ENCODE measurements around the gene PRKACG.
"Not testable (repeated sequence)": the region's sequence is repeated elsewhere in the genome, so short reads cannot be mapped to it uniquely, and the experiment has no call there.

The PRKACG gene

GRCh38 chr9:69014013-69014412, at the start of gene PRKACG:
Gene PRKACG (minus strand): TSS chr9:69014113. CDS start chr9:69014092, 21 bp downstream.
- Histone ChIP-seq H3K27ac (ENCODE audit: low read depth, low read length) (no peak within 1 kb of the TSS), H3K27me3 (ENCODE audit: control insufficient read depth, insufficient read depth, low read length) (no peaks in the 10 kb centered on the region), H3K36me3 (ENCODE audit: control insufficient read depth, insufficient read depth, low read length) (no peaks in the 10 kb centered on the region), H3K9ac (ENCODE audit: low read depth, low read length) (no peak within 1 kb of the TSS), H3K4me1 (ENCODE audit: control insufficient read depth, insufficient read depth, low read length) (peaks cover 16% of the 10 kb centered on the region), H3K9me3 (ENCODE audit: control insufficient read depth, insufficient read depth, low read length) (no peaks in the 10 kb centered on the region), H3K4me3 (ENCODE audit: low read depth, low read length) (no peak within 1 kb of the TSS)

- H3K9me3 ChIP-seq (ENCODE audit: control insufficient read depth, insufficient read depth, low read length), result no peaks in the 10 kb centered on the region
- no peak overlapping the region for H3K4me3 ChIP-seq (ENCODE audit: low read depth, low read length)
- H3K9ac ChIP-seq (ENCODE audit: low read depth, low read length), result no peak overlapping the region
- H3K4me1 ChIP-seq (ENCODE audit: control insufficient read depth, insufficient read depth, low read length), result peaks cover 23% of the 10 kb centered on the region
- H3K27me3 ChIP-seq (ENCODE audit: control insufficient read depth, insufficient read depth, low read length), result no peaks in the 10 kb centered on the region
- H3K27ac ChIP-seq (ENCODE audit: low read depth, low read length), result no peak overlapping the region
- peaks cover 47% of the 10 kb centered on the region for H3K36me3 ChIP-seq (ENCODE audit: control insufficient read depth, insufficient read depth, low read length)
Observed at GRCh38 chr9:69062195-69062594, 48.3 kb upstream of the PRKACG start.

GRCh38 chr9:69060766-69061165, 46.9 kb upstream of the PRKACG start:
- H3K36me3 ChIP-seq (ENCODE audit: control insufficient read depth, insufficient read depth, low read length), result peaks cover 44% of the 10 kb centered on the region
- no peak overlapping the region for H3K4me3 ChIP-seq (ENCODE audit: low read depth, low read length)
- peaks cover 15% of the 10 kb centered on the region for H3K4me1 ChIP-seq (ENCODE audit: control insufficient read depth, insufficient read depth, low read length)
- H3K27me3 ChIP-seq (ENCODE audit: control insufficient read depth, insufficient read depth, low read length), result no peaks in the 10 kb centered on the region
- no peaks in the 10 kb centered on the region for H3K9me3 ChIP-seq (ENCODE audit: control insufficient read depth, insufficient read depth, low read length)
- no peak overlapping the region for H3K27ac ChIP-seq (ENCODE audit: low read depth, low read length)
- no peak overlapping the region for H3K9ac ChIP-seq (ENCODE audit: low read depth, low read length)

GRCh38 chr9:69058101-69058500, 44.2 kb upstream of the PRKACG start:
- Histone ChIP-seq H3K9me3 (ENCODE audit: control insufficient read depth, insufficient read depth, low read length) (no peaks in the 10 kb centered on the region), H3K36me3 (ENCODE audit: control insufficient read depth, insufficient read depth, low read length) (peaks cover 45% of the 10 kb centered on the region), H3K27ac (ENCODE audit: low read depth, low read length) (no peak overlapping the region), H3K4me3 (ENCODE audit: low read depth, low read length) (no peak overlapping the region), H3K9ac (ENCODE audit: low read depth, low read length) (no peak overlapping the region), H3K27me3 (ENCODE audit: control insufficient read depth, insufficient read depth, low read length) (no peaks in the 10 kb centered on the region), H3K4me1 (ENCODE audit: control insufficient read depth, insufficient read depth, low read length) (0 out of 2 replicates have a peak, but pooled peaks cover 4% of the 10 kb centered on the region)

DNA sequence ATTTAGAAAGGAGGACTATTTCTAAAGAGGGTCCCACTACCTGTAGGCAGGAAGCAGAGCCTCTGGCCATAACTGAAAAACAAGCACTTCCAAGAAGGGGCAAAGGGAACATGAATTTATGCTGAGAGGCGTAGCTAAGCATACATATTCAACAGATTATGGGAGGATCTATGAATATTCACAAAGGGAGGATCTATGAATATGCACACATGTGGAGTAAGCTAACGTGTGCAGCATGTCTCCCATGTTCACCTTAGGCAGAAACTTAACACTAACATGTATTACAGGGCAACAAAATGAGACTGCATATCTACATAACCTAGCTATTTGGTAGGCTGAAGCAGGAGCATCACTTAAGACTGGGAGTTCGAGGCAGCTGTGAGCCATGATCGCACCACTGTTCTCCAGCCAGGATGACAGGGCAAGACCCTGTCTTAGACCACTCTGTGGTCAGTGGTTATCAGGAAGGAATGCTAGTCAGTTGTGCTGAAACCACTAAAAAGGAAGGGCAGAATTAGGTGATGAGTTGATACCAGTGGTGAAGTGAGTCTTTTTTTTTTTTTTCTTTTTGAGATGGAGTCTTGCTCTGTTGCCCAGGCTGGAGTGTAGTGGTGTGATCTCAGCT, 42.4 kb upstream of the PRKACG start:
- Histone ChIP-seq H3K4me1 (ENCODE audit: control insufficient read depth, insufficient read depth, low read length) (0 out of 2 replicates have a peak, but pooled peaks cover 4% of the 10 kb centered on the region), H3K36me3 (ENCODE audit: control insufficient read depth, insufficient read depth, low read length) (peaks cover 49% of the 10 kb centered on the region), H3K4me3 (ENCODE audit: low read depth, low read length) (no peak overlapping the region), H3K27me3 (ENCODE audit: control insufficient read depth, insufficient read depth, low read length) (no peaks in the 10 kb centered on the region), H3K9me3 (ENCODE audit: control insufficient read depth, insufficient read depth, low read length) (no peaks in the 10 kb centered on the region), H3K27ac (ENCODE audit: low read depth, low read length) (no peak overlapping the region), H3K9ac (ENCODE audit: low read depth, low read length) (no peak overlapping the region)

DNA sequence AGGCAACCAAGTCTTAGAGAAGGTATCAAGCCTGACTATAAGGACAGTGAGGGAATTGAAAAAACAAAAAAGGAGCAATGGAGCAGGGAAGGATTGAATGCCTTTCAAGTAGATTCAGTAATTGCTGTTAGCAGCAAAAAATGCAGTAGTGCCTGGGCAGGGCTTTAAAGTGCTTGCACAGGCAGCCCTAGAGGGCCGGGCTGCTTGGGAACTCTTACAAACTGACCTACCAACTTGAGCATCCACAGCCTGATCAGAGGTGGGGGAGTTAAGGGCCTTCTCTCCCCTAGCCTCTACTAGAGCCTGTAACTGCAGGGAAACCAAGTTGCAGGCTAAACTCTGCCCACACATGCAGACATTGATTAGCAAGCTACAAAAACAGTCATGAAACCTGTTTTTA, 41.1 kb upstream of the PRKACG start:
- H3K9me3 ChIP-seq (ENCODE audit: control insufficient read depth, insufficient read depth, low read length), result no peaks in the 10 kb centered on the region
- H3K4me1 ChIP-seq (ENCODE audit: control insufficient read depth, insufficient read depth, low read length), result no peaks in the 10 kb centered on the region
- no peak overlapping the region for H3K4me3 ChIP-seq (ENCODE audit: low read depth, low read length)
- no peak overlapping the region for H3K9ac ChIP-seq (ENCODE audit: low read depth, low read length)
- peaks cover 48% of the 10 kb centered on the region for H3K36me3 ChIP-seq (ENCODE audit: control insufficient read depth, insufficient read depth, low read length)
- H3K27ac ChIP-seq (ENCODE audit: low read depth, low read length), result no peak overlapping the region
- H3K27me3 ChIP-seq (ENCODE audit: control insufficient read depth, insufficient read depth, low read length), result no peaks in the 10 kb centered on the region

- H3K27me3 ChIP-seq (ENCODE audit: control insufficient read depth, insufficient read depth, low read length); H3K9ac ChIP-seq (ENCODE audit: low read depth, low read length); H3K4me1 ChIP-seq (ENCODE audit: control insufficient read depth, insufficient read depth, low read length); H3K9me3 ChIP-seq (ENCODE audit: control insufficient read depth, insufficient read depth, low read length); H3K4me3 ChIP-seq (ENCODE audit: low read depth, low read length); H3K27ac ChIP-seq (ENCODE audit: low read depth, low read length): not testable (repeated sequence)
- H3K36me3 ChIP-seq (ENCODE audit: control insufficient read depth, insufficient read depth, low read length), result peaks cover 57% of the 10 kb centered on the region
Observed at GRCh38 chr9:69050936-69051335, 37.0 kb upstream of the PRKACG start.

- Histone ChIP-seq H3K9ac (ENCODE audit: low read depth, low read length) (no peak overlapping the region), H3K27me3 (ENCODE audit: control insufficient read depth, insufficient read depth, low read length) (no peaks in the 10 kb centered on the region), H3K9me3 (ENCODE audit: control insufficient read depth, insufficient read depth, low read length) (no peaks in the 10 kb centered on the region), H3K36me3 (ENCODE audit: control insufficient read depth, insufficient read depth, low read length) (peaks cover 49% of the 10 kb centered on the region), H3K4me3 (ENCODE audit: low read depth, low read length) (no peak overlapping the region), H3K27ac (ENCODE audit: low read depth, low read length) (no peak overlapping the region), H3K4me1 (ENCODE audit: control insufficient read depth, insufficient read depth, low read length) (peaks cover 18% of the 10 kb centered on the region)
Observed at GRCh38 chr9:69049094-69049493, 35.2 kb upstream of the PRKACG start.

DNA sequence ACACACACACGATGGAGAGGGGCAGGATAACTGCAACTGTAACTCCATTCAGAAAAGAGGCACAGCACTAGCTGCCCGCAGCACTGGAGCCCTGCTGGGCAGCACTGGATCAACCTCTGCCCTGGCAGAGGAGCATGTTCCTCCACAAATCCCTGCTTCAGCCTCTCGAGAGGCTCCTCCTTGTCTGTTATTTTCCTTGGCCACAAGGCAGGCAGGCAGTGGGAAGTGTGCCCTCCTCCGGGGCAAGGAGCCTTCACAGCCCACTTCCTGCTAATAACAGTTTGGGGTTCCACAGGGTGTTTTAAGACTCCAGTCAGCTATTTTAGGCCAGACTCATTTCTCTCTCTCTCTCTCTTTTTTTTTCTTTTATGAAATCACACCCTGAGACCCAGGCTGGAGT, 33.5 kb upstream of the PRKACG start:
- no peak overlapping the region for H3K9ac ChIP-seq (ENCODE audit: low read depth, low read length)
- no peaks in the 10 kb centered on the region for H3K27me3 ChIP-seq (ENCODE audit: control insufficient read depth, insufficient read depth, low read length)
- H3K4me3 ChIP-seq (ENCODE audit: low read depth, low read length), result no peak overlapping the region
- no peaks in the 10 kb centered on the region for H3K9me3 ChIP-seq (ENCODE audit: control insufficient read depth, insufficient read depth, low read length)
- no peak overlapping the region for H3K27ac ChIP-seq (ENCODE audit: low read depth, low read length)
- peaks cover 41% of the 10 kb centered on the region for H3K36me3 ChIP-seq (ENCODE audit: control insufficient read depth, insufficient read depth, low read length)
- peaks cover 20% of the 10 kb centered on the region for H3K4me1 ChIP-seq (ENCODE audit: control insufficient read depth, insufficient read depth, low read length)

DNA sequence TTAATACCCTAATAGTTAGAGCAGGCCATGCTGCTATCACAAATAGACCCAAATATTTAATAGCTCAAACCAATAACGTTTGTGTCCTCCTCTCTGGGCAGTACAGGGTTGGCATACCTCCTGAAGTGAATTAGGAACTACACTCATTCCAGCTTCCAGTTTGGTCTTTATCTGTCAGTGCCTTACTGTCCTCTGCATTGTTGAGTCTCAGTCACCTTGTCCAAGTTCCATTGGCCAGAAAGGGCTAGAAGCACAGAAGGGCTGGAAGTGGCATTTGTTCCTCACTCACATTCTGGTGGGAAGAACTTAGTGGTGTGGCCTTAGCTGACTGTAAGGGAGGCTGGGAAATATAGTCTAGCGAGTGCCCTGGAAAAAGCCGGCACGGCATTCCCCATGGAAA, 32.8 kb upstream of the PRKACG start:
- Histone ChIP-seq H3K9ac (ENCODE audit: low read depth, low read length) (no peak overlapping the region), H3K27me3 (ENCODE audit: control insufficient read depth, insufficient read depth, low read length) (no peaks in the 10 kb centered on the region), H3K4me1 (ENCODE audit: control insufficient read depth, insufficient read depth, low read length) (peaks cover 24% of the 10 kb centered on the region), H3K36me3 (ENCODE audit: control insufficient read depth, insufficient read depth, low read length) (peaks cover 39% of the 10 kb centered on the region), H3K27ac (ENCODE audit: low read depth, low read length) (no peak overlapping the region), H3K4me3 (ENCODE audit: low read depth, low read length) (no peak overlapping the region), H3K9me3 (ENCODE audit: control insufficient read depth, insufficient read depth, low read length) (no peaks in the 10 kb centered on the region)

DNA sequence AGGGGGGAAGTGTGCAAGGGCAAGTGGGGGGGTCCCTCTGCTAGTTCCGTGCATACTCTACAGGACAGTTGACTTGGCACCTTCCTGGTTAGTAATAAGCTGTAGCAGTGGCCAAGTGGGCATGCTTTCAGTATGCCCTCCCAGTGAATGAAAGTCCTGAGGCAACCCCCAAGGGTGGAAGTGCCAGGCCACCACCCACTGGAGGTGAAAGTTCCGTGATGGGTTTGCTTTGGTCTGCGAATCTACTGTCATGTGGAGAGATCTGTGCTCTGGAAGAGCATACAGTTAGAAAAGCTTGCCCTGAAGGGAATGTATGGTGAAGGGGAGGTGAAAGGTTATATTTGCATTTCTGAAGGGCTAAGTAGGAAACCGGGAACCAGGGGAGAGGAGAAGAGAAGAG, 31.9 kb upstream of the PRKACG start:
- no peaks in the 10 kb centered on the region for H3K9me3 ChIP-seq (ENCODE audit: control insufficient read depth, insufficient read depth, low read length)
- no peak overlapping the region for H3K9ac ChIP-seq (ENCODE audit: low read depth, low read length)
- H3K27me3 ChIP-seq (ENCODE audit: control insufficient read depth, insufficient read depth, low read length), result no peaks in the 10 kb centered on the region
- no peak overlapping the region for H3K4me3 ChIP-seq (ENCODE audit: low read depth, low read length)
- H3K36me3 ChIP-seq (ENCODE audit: control insufficient read depth, insufficient read depth, low read length), result peaks cover 39% of the 10 kb centered on the region
- peak overlapping the region; percentile 61 for H3K27ac ChIP-seq (ENCODE audit: low read depth, low read length)
- H3K4me1 ChIP-seq (ENCODE audit: control insufficient read depth, insufficient read depth, low read length), result peaks cover 24% of the 10 kb centered on the region
